HG03159 (cell line): ENCODE data around the gene ZNF599.

Experiments
- ATAC-seq: cut with Tn5 transposase; IDR thresholded peaks from one replicate; pipeline ENCODE4 v1.9.1; 2021; ENCODE audit warnings: mild to moderate bottlenecking, moderate library complexity; ENCODE audit not compliant: unreplicated experiment

The ZNF599 gene

GRCh38 chr19:34744896-34745690, 27.9 kb downstream of the ZNF599 start:
- no peak for ATAC-seq

GRCh38 chr19:34734537-34735103, 38.4 kb downstream of the ZNF599 start:
- ATAC-seq = no peak

GRCh38 chr19:34733746-34734536, 39.1 kb downstream of the ZNF599 start, which contains the start of gene ZNF181:
TSS of gene ZNF181 (plus strand) at chr19:34734243. CDS start at chr19:34735038, 795 bp downstream.
- ATAC-seq = peak; percentile 86

- peak; percentile 22 for ATAC-seq
Observed at GRCh38 chr19:34733266-34733745, 39.7 kb downstream of the ZNF599 start.

GRCh38 chr19:34732612-34733211, 40.3 kb downstream of the ZNF599 start:
- ATAC-seq = no peak

GRCh38 chr19:34731964-34732363, 41.1 kb downstream of the ZNF599 start:
- ATAC-seq = no peak

- no peak for ATAC-seq
Observed at GRCh38 chr19:34731019-34731829, 41.8 kb downstream of the ZNF599 start.

- no peak for ATAC-seq
Observed at GRCh38 chr19:34725400-34725799, 47.6 kb downstream of the ZNF599 start.

- ATAC-seq = no peak
Observed at GRCh38 chr19:34722353-34722752, 50.7 kb downstream of the ZNF599 start.

- ATAC-seq = no peak
Observed at GRCh38 chr19:34715357-34715756, 57.7 kb downstream of the ZNF599 start.

- no peak for ATAC-seq
Observed at GRCh38 chr19:34713262-34713637, 59.8 kb downstream of the ZNF599 start.

- ATAC-seq = no peak
Observed at GRCh38 chr19:34712395-34713261, 60.4 kb downstream of the ZNF599 start.

- ATAC-seq = no peak
Observed at GRCh38 chr19:34711890-34712289, 61.1 kb downstream of the ZNF599 start.
